B cell (primary cell): Measurements from ENCODE around the gene CDKN1A. TPM values are rescaled to one million over a fixed set of nuclear protein-coding genes. Genes with fewer than 3 reads are reported as not detected.

Source experiments
- ATAC-seq: fragments of 200-7000 bp; cut with Tn5 transposase; one replicate; pipeline ENCODE4 v1.10.0; 2021; ENCODE audit warnings: low read depth, mild to moderate bottlenecking, moderate number of reproducible peaks, moderate library complexity
- CTCF ChIA-PET: fragments of 350-600 bp; sonication (Branson Sonifier 250); formaldehyde crosslinking; loops from one replicate; lab custom pipeline; 2021; ENCODE audit warnings: antibody characterized with exemption, inconsistent platforms; lab: Charles Lee
- POLR2A ChIA-PET: fragments of 350-600 bp; sonication (Branson Sonifier 250); formaldehyde crosslinking; loops from one replicate; lab custom pipeline; 2021; ENCODE audit warnings: antibody characterized with exemption; lab: Charles Lee
- DNase-seq: peaks from one replicate; pipeline ENCODE4 v3.0.0; 2013
- H2AFZ ChIP-seq: 2 replicates; pipeline ENCODE4 v1.6.1; 2012; ENCODE audit warnings: mild to moderate bottlenecking, low read depth, low read length; ENCODE audit not compliant: insufficient read depth, poor library complexity, severe bottlenecking
- H3K27ac ChIP-seq, 2 donors: 1 replicate in 1 of 2; 2 replicates in 1 of 2; pipeline ENCODE4 v1.5.1; 2012 to 2013; ENCODE audit warnings: low read length in 2 of 2, mild to moderate bottlenecking in 2 of 2, moderate library complexity in 1 of 2
- H3K27me3 ChIP-seq, 4 experiments: fragments of 200-600 bp in 1 of 4; sonication (generic) in 1 of 4; replicated peaks in 1 of 4; 1 replicate in 2 of 4; 2 replicates in 2 of 4; pipeline versions ENCODE4 v1.6.1 to v1.7.0; 2013 to 2016; ENCODE audit warnings: low read length in 3 of 4, mild to moderate bottlenecking in 2 of 4, mixed read lengths in 1 of 4, moderate library complexity in 1 of 4; ENCODE audit not compliant: insufficient read depth in 4 of 4, control insufficient read depth in 3 of 4; ENCODE audit errors: control extremely low read depth in 1 of 4
- H3K36me3 ChIP-seq, 2 experiments: replicated peaks in 1 of 2; 1 replicate in 1 of 2; 2 replicates in 1 of 2; pipeline versions ENCODE4 v1.6.1 to v1.7.1; 2013; ENCODE audit warnings: low read length in 1 of 2; ENCODE audit not compliant: insufficient read depth in 2 of 2, control insufficient read depth in 1 of 2; ENCODE audit errors: control extremely low read depth in 1 of 2, extremely low read depth in 1 of 2
- H3K4me1 ChIP-seq, 2 donors: fragments of 200-600 bp in 1 of 2; sonication (generic) in 1 of 2; 1 replicate in 1 of 2; 2 replicates in 1 of 2; pipeline versions ENCODE4 v1.5.1 to v1.6.1; 2013 to 2017; ENCODE audit warnings: low read length in 2 of 2; ENCODE audit not compliant: control insufficient read depth in 2 of 2, insufficient read depth in 2 of 2
- H3K4me2 ChIP-seq: replicated peaks from 2 replicates; pipeline ENCODE3; 2012; ENCODE audit warnings: mild to moderate bottlenecking, low read depth, low read length; ENCODE audit not compliant: poor library complexity, severe bottlenecking
- H3K4me3 ChIP-seq, 5 experiments: fragments of 200-600 bp in 1 of 5; sonication (generic) in 1 of 5; 1 replicate in 3 of 5; 2 replicates in 2 of 5; pipeline versions ENCODE4 v1.5.1 to v1.7.0; 2011 to 2016; ENCODE audit warnings: low read length in 4 of 5, mild to moderate bottlenecking in 4 of 5, low read depth in 2 of 5, control low read depth in 1 of 5, moderate library complexity in 1 of 5; ENCODE audit not compliant: insufficient read depth in 1 of 5; ENCODE audit errors: control extremely low read depth in 1 of 5, extremely low read depth in 1 of 5
- H3K79me2 ChIP-seq: fragments of 200-600 bp; sonication (generic); one replicate; pipeline ENCODE4 v1.6.0; 2016; ENCODE audit warnings: low read length; ENCODE audit not compliant: control insufficient read depth, insufficient read depth
- H3K9ac ChIP-seq: fragments of 200-600 bp; sonication (generic); 2 replicates; pipeline ENCODE4 v1.6.1; 2017; ENCODE audit warnings: mild to moderate bottlenecking, low read length, moderate library complexity
- H3K9me3 ChIP-seq, 3 donors: one replicate each; pipeline versions ENCODE4 v1.6.1 to v1.7.1; 2013; ENCODE audit warnings: low read length in 2 of 3; ENCODE audit not compliant: control insufficient read depth in 2 of 3, insufficient read depth in 1 of 3; ENCODE audit errors: control extremely low read depth in 1 of 3
- H4K20me1 ChIP-seq: 2 replicates; pipeline ENCODE4 v1.6.0; 2012; ENCODE audit warnings: mild to moderate bottlenecking, low read length; ENCODE audit not compliant: insufficient read depth, control insufficient read depth, poor library complexity, severe bottlenecking
- H3K27ac Mint-ChIP-seq: one replicate; pipeline ENCODE4 v1.8.0; 2021; ENCODE audit warnings: mixed read lengths
- H3K27me3 Mint-ChIP-seq: one replicate; pipeline ENCODE4 v1.8.0; 2021; ENCODE audit warnings: mixed read lengths
- H3K4me1 Mint-ChIP-seq: one replicate; pipeline ENCODE4 v1.8.0; 2021; ENCODE audit warnings: mixed read lengths
- H3K4me3 Mint-ChIP-seq: one replicate; pipeline ENCODE4 v1.8.0; 2021; ENCODE audit warnings: mixed read lengths
- H3K9me3 Mint-ChIP-seq: one replicate; pipeline ENCODE4 v1.8.0; 2022; ENCODE audit warnings: mixed read lengths; ENCODE audit not compliant: insufficient read depth
- CTCF ChIP-seq: fragments of 200-600 bp; IDR thresholded peaks from one replicate; pipeline ENCODE4 v1.8.0; 2022; ENCODE audit warnings: antibody characterized with exemption, mild to moderate bottlenecking
- EZH2 ChIP-seq: IDR thresholded peaks from 2 replicates; pipeline ENCODE4 v1.6.1; 2012; ENCODE audit warnings: borderline replicate concordance, low read depth, mild to moderate bottlenecking, moderate library complexity, low read length; ENCODE audit not compliant: insufficient read depth, poor library complexity, severe bottlenecking
- WGBS: methylation state at CpG from one replicate; pipeline ENCODE4 v1.1.5; 2013; ENCODE audit warnings: missing lambda C conversion rate; ENCODE audit not compliant: insufficient coverage; 5-methylcytosine and 5-hydroxymethylcytosine counted together
- intact Hi-C: fragments of 100-400 bp; cut with micrococcal nuclease; formaldehyde crosslinking; loops from one replicate; pipeline ENCODE4 v1.10.0; 2022
- polyA plus RNA-seq: library from polyadenylated mRNA; depleted of rRNA; stranded (reverse); fragments of >200 nt; gene quantifications from 2 replicates; pipeline ENCODE4 v1.2.3, GENCODE V29; 2012
- total RNA-seq, 2 donors: library from RNA; stranded (reverse); fragments of 120-200 nt in 1 of 2; gene quantifications; 1 replicate in 1 of 2; 2 replicates in 1 of 2; pipeline versions ENCODE4 v1.2.3 to v1.2.4, GENCODE V29; 2013 to 2022

CDKN1A gene
- total and polyA plus RNA-seq, 2 donors (not counting 1 experiment from before 2014, with no cell fraction given) = 45.5 to 352 TPM

GRCh38 chr6:36685166-36685924 lies 6.8 kb downstream of the CDKN1A start:
- Histone ChIP-seq H3K4me3 (no peak overlapping the region), H3K27ac (peak overlapping the region; percentile 97 to 100), H3K4me1 (peaks cover 88 to 90% of the 10 kb centered on the region in 2 donors), H4K20me1 (peaks cover 5% of the 10 kb centered on the region), H3K9me3 (no peaks in the 10 kb centered on the region), H2AFZ (no peak overlapping the region), H3K27me3 (no peaks in the 10 kb centered on the region), H3K79me2 (peaks cover 54% of the 10 kb centered on the region), H3K9ac (no peak overlapping the region), H3K36me3 (peaks cover 2 to 40% of the 10 kb centered on the region in 2 experiments), H3K4me2 (peak overlapping the region; percentile 56)
- ChIA-PET POLR2A (interaction anchor here (0.6 kb wide), 1 partner anchor 70 kb away, joined by 3 read pairs; no protein-coding TSS in a partner anchor), CTCF (interaction anchor here (1.1 to 9.9 kb wide), 6 partner anchors 12 to 74 kb away, joined by 3 to 107 read pairs (median 26); partner anchors contain the start of gene RAB44)
- no peak for ATAC-seq
- intact Hi-C loops = loop anchor here (10.0 kb wide), 1 partner anchor 489 kb away; the partner anchor contains the start of gene PIM1
- Mint-ChIP-seq H3K27me3 (no peaks in the 10 kb centered on the region), H3K9me3 (no peaks in the 10 kb centered on the region), H3K4me3 (peak overlapping the region; percentile 5), H3K4me1 (peaks cover 86% of the 10 kb centered on the region), H3K27ac (peak overlapping the region; percentile 73)
- DNase-seq = peak; percentile 32
- TF ChIP-seq EZH2 = no peak
- TF ChIP-seq CTCF = no peak
- 85% methylated on average over 12 of the region's 20 CpGs for WGBS
